NT2/D1 (cell line): Measurements from ENCODE around the gene PALLD.

Experiments used
- YY1 ChIP-seq: IDR thresholded peaks from 2 replicates; pipeline ENCODE4 v1.6.1; 2011; ENCODE audit not compliant: insufficient read length, insufficient read depth
- ZNF274 ChIP-seq: IDR thresholded peaks from 2 replicates; pipeline ENCODE4 v1.6.1; 2011; ENCODE audit warnings: mild to moderate bottlenecking, low read depth, low read length

DNA sequence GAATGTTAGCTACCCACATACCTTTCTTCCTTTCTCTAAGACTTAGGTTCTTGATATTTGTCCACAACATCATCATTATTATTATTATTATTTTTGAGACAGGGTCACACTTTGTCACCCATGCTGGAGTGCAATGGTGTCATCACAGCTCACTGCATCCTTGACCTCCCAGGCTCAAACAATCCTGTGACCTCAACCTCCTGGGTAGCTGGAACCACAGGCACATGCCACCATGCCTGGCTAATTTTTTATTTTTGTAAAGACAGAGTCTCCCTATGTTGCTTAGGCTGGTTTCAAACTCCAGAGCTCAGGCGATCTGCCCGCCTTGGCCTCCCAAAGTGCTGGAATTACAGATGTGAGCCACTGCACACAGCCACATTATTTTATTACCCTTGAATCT is 394.2 kb downstream of the PALLD start:
- TF ChIP-seq ZNF274 (no peak), YY1 (no peak)
